ENCODE results near the gene AGAP9.
"Not testable (repeated sequence)": the region's sequence is repeated elsewhere in the genome, so short reads cannot be mapped to it uniquely, and the experiment has no call there.

The AGAP9 gene

GRCh38 chr10:47523475-47523874, at the start of gene AGAP9:
Gene AGAP9 (minus strand): TSS chr10:47523638. CDS start chr10:47523526, 112 bp downstream.
- H3K4me3 Mint-ChIP-seq; H3K36me3 Mint-ChIP-seq (ENCODE audit: low read depth); DNase-seq; H3K4me1 Mint-ChIP-seq; H3K27ac Mint-ChIP-seq; H3K27me3 Mint-ChIP-seq (ENCODE audit: low read depth, poor library complexity); H3K9me3 Mint-ChIP-seq: not testable (repeated sequence)

- not testable (repeated sequence) for H3K36me3 Mint-ChIP-seq (ENCODE audit: low read depth); DNase-seq; H3K4me1 Mint-ChIP-seq; H3K4me3 Mint-ChIP-seq; H3K27me3 Mint-ChIP-seq (ENCODE audit: low read depth, poor library complexity); H3K27ac Mint-ChIP-seq; H3K9me3 Mint-ChIP-seq
These were observed 47.9 kb upstream of the AGAP9 start for GRCh38 chr10:47571138-47571912.

DNA sequence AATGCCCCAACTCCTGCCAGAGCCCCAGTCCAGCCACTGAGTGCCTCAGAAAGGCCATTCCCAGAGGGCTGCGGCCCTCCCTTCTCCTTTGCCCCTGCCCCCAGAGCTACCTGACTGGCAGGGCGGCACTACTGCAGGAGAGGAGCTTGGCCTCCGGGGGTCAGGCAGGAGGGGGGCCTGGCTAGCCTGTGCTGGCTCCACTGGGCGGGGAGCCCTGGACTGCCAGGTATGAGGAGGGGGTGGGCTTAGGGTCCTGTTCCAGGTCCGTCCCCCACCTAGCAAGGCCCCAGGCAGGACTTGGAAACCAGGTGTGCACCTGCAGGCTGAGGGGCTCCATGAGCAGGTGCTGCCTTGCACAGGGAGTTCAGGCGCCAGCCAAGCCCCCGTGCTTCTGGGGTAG, 43.3 kb upstream of the AGAP9 start:
- DNase-seq; H3K9me3 Mint-ChIP-seq; H3K36me3 Mint-ChIP-seq (ENCODE audit: low read depth); H3K27me3 Mint-ChIP-seq (ENCODE audit: low read depth, poor library complexity); H3K4me1 Mint-ChIP-seq; H3K27ac Mint-ChIP-seq; H3K4me3 Mint-ChIP-seq: not testable (repeated sequence)

- not testable (repeated sequence) for H3K4me1 Mint-ChIP-seq; H3K27me3 Mint-ChIP-seq (ENCODE audit: low read depth, poor library complexity); H3K4me3 Mint-ChIP-seq; DNase-seq; H3K27ac Mint-ChIP-seq; H3K9me3 Mint-ChIP-seq; H3K36me3 Mint-ChIP-seq (ENCODE audit: low read depth)
These were observed 42.8 kb upstream of the AGAP9 start for GRCh38 chr10:47566108-47566699.

DNA sequence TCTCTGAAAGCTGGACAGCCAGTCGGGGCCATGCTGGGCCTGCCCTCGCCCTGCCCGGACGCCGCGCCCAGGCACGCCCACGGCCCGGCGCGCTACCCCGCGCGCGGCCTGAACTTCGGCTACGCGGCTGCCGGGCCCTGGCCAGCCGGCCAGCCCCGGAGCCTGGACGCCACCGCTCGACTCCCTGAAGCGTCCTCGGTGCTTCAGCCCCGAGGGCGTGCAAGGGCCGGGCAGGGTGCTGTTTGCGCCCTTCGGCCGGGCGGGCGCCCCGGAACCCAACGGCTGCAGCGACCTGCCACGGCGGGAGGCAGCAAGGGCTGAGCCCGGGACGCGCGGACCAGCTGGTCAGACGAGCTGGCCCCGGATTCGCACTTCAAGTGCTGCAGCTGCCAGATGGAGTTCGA, 42.1 kb upstream of the AGAP9 start:
- H3K27ac Mint-ChIP-seq; H3K27me3 Mint-ChIP-seq (ENCODE audit: low read depth, poor library complexity); DNase-seq; H3K4me3 Mint-ChIP-seq; H3K36me3 Mint-ChIP-seq (ENCODE audit: low read depth); H3K4me1 Mint-ChIP-seq; H3K9me3 Mint-ChIP-seq: not testable (repeated sequence)

- not testable (repeated sequence) for DNase-seq; H3K4me1 Mint-ChIP-seq; H3K27ac Mint-ChIP-seq; H3K4me3 Mint-ChIP-seq; H3K27me3 Mint-ChIP-seq (ENCODE audit: low read depth, poor library complexity); H3K36me3 Mint-ChIP-seq (ENCODE audit: low read depth); H3K9me3 Mint-ChIP-seq
These were observed 41.5 kb upstream of the AGAP9 start for GRCh38 chr10:47564953-47565352.

GRCh38 chr10:47564318-47564717, 40.9 kb upstream of the AGAP9 start:
- H3K4me1 Mint-ChIP-seq; H3K27ac Mint-ChIP-seq; DNase-seq; H3K27me3 Mint-ChIP-seq (ENCODE audit: low read depth, poor library complexity); H3K9me3 Mint-ChIP-seq; H3K4me3 Mint-ChIP-seq; H3K36me3 Mint-ChIP-seq (ENCODE audit: low read depth): not testable (repeated sequence)

DNA sequence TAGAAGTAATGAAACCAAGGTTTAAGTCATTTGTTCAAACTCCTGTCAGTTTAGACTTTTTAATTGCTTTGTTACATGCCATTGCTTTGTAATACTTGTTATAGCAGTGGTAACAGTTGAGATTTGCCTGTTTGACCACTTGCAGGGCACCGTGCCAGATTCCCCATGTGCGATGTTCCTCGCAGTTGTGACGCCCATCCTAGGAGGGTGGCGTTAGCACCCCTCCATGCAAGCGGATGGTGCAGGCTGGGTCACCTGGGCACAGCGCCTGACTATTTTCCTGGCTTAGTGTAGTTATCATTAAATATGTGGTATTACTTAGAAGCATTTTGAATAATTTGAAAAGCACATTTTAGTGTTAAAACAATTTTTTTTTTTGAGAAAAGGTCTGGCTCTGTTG, 37.0 kb upstream of the AGAP9 start:
- not testable (repeated sequence) for DNase-seq

DNA sequence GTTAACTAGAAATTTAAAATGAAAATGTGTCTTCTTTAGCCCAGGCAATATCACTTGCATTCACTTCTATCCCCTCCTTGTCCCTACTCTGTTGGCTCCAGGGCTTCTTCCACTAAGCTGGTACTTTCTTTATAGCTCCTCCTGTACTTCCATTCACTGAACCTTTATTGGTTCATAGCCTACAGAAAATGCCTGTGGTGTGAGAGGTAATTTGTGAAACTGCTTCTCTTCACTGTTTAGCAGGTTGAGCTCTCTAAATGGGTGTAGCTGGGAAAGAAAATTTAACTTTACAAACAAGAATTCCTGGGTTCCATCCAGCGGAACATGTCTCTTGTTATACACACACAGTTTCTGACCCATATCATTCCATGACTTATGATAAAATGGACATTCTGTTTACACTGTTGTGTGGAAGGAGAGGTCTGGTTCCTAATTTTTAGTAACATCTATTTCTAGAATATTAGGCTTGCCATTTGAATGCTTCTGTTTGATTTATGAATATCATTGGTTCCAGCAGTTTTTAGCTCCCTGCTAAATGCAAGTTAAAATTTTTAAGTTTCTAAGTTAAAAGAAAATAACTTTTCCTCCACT, 36.4 kb upstream of the AGAP9 start:
- not testable (repeated sequence) for H3K27ac Mint-ChIP-seq; H3K4me3 Mint-ChIP-seq; H3K4me1 Mint-ChIP-seq; H3K9me3 Mint-ChIP-seq; H3K27me3 Mint-ChIP-seq (ENCODE audit: low read depth, poor library complexity); H3K36me3 Mint-ChIP-seq (ENCODE audit: low read depth); DNase-seq

More for the DNA sequence above, 37.0 kb upstream of the AGAP9 start:
- not testable (repeated sequence) for H3K9me3 Mint-ChIP-seq; H3K4me3 Mint-ChIP-seq; H3K36me3 Mint-ChIP-seq (ENCODE audit: low read depth); H3K27ac Mint-ChIP-seq; H3K27me3 Mint-ChIP-seq (ENCODE audit: low read depth, poor library complexity); H3K4me1 Mint-ChIP-seq

DNA sequence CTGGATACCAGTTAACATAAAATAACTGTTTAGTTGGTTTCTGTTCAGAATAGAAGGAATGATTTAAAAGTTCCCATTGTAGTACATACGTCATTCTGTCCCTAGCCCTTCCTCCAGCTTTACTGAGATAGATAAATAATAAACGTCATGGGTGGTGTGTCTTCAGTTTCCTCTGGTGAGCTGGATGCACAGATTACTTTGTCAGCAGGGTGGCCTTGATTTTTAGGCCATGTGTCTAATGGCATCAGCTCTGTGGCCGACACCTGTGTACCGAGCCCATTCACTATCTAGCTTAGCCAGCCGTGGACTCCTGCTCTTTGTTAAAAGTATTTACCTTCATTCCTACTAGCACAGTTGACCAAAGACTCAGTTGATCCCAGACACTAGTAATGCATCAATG, 34.7 kb upstream of the AGAP9 start:
- not testable (repeated sequence) for H3K4me1 Mint-ChIP-seq; DNase-seq; H3K9me3 Mint-ChIP-seq; H3K36me3 Mint-ChIP-seq (ENCODE audit: low read depth); H3K27me3 Mint-ChIP-seq (ENCODE audit: low read depth, poor library complexity); H3K4me3 Mint-ChIP-seq; H3K27ac Mint-ChIP-seq

DNA sequence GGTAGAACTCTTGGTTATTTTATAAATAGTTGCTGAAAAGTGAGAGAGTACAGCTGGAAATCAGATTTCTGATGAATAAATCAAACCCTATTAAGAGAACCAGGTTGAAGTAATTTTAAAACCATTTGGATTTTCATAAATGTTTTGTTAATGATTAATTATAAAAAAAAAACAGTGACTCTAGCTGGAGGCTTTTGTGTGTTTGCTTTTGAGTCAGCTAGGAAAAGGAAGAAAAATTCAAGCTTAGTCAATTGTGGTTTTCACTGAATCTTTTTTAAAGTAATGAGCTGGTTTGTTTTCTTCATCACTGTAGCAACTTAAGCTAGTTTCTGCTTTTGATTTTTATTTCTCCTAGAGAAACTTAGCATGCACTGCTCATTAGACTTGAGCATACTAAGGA, 34.2 kb upstream of the AGAP9 start:
- not testable (repeated sequence) for H3K4me3 Mint-ChIP-seq; DNase-seq; H3K36me3 Mint-ChIP-seq (ENCODE audit: low read depth); H3K4me1 Mint-ChIP-seq; H3K27ac Mint-ChIP-seq; H3K27me3 Mint-ChIP-seq (ENCODE audit: low read depth, poor library complexity); H3K9me3 Mint-ChIP-seq

GRCh38 chr10:47555334-47555733, 31.9 kb upstream of the AGAP9 start:
- not testable (repeated sequence) for H3K27ac Mint-ChIP-seq; H3K27me3 Mint-ChIP-seq (ENCODE audit: low read depth, poor library complexity); H3K9me3 Mint-ChIP-seq; DNase-seq; H3K36me3 Mint-ChIP-seq (ENCODE audit: low read depth); H3K4me1 Mint-ChIP-seq
- peak overlapping the region; percentile 65 for H3K4me3 Mint-ChIP-seq

DNA sequence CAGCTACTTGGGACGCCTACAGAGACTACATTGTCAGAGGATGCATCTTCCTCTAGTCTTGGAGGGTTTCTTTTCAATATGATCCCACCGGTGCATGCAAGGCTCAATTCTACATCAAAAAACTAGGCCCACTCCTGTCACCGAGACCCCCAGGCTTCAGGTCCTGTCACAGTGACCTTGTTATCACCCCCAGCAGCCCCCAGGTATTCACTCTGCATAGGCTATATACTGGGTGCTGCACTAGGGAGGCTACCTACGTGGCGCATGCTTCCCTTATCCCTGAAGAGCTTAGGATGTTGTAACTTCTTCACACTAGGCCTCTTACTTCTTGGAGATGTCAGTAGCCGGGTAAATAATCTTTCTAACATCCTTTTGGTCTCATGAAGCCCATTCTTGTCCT, 31.1 kb upstream of the AGAP9 start:
- peak overlapping the region; percentile 64 for H3K4me3 Mint-ChIP-seq
- H3K36me3 Mint-ChIP-seq (ENCODE audit: low read depth); H3K27ac Mint-ChIP-seq; DNase-seq; H3K9me3 Mint-ChIP-seq; H3K27me3 Mint-ChIP-seq (ENCODE audit: low read depth, poor library complexity); H3K4me1 Mint-ChIP-seq: not testable (repeated sequence)

DNA sequence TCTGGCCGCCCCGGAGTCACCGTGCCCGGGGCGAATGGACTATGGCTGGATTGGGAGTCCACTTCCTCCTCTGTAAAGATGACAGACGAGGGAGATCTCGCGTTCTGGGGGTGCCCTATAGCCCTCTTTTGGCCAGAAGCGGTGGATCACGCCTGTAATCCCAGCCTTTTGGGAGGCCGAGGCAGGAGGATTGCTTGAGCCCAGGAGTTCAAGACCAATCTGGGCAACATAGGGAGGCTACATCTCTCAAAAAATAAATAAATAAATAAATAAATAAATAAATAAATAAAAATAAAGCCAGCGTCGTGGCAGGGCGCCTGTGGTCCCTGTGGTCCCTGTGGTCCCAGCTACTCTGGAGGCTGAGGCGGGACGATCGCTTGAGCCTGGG, 30.4 kb upstream of the AGAP9 start:
- not testable (repeated sequence) for H3K9me3 Mint-ChIP-seq; DNase-seq; H3K27me3 Mint-ChIP-seq (ENCODE audit: low read depth, poor library complexity); H3K27ac Mint-ChIP-seq; H3K4me1 Mint-ChIP-seq; H3K36me3 Mint-ChIP-seq (ENCODE audit: low read depth)
- peak overlapping the region; percentile 78 for H3K4me3 Mint-ChIP-seq
